SKM-1 treated with dmso at 0.1 percent for 144 hours (cell line): Measurements from ENCODE around the gene DNAI1.

ENCODE experiments used
- DNase-seq: peaks from one replicate; lab custom pipeline; 2025; ENCODE audit not compliant: unreplicated experiment; lab: John Stamatoyannopoulos, UW

DNAI1 gene

GRCh38 chr9:34486572-34486971 lies 28.0 kb downstream of the DNAI1 start:
- DNase-seq = no peak

DNA sequence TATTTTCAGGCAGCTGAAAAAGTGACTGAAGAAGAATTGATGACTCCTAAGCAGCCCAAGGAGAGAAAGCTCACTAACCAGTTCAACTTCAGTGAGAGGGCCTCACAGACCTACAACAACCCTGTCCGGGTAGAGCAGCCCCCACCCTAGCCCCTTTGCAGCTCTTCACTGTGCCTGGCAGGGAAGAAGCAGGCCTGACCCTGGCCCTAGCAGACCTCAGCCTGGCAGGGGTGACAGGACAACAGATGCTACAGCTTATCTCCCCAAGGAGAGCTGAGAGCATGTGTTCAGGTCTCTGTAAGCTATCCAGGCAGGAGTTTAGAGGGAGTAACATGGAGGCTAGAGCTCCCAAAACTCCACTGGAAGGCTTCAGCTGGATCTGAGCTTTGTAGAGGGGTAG lies 31.8 kb downstream of the DNAI1 start:
- no peak for DNase-seq

DNA sequence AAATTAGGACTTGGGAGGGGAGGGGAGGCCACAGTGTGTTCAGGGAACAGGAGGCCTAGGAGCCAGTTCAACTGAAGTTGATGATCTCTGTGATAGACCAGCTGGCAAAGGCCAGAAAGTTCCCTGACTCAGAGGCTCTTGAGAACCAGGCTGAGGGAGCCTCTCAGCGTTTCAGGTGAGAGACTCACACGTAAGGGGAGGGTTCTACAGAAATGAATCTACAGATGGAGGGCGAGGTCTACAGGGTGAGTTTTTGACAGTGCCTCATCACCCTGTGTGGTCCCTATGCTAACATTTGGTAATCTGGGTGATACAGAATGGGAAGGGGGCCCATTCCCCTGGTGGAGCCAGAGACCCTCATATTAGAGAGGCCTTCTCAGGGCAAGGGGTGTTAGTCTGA lies 32.2 kb downstream of the DNAI1 start:
- DNase-seq = no peak

GRCh38 chr9:34491596-34491995 lies 33.0 kb downstream of the DNAI1 start:
- no peak for DNase-seq

DNA sequence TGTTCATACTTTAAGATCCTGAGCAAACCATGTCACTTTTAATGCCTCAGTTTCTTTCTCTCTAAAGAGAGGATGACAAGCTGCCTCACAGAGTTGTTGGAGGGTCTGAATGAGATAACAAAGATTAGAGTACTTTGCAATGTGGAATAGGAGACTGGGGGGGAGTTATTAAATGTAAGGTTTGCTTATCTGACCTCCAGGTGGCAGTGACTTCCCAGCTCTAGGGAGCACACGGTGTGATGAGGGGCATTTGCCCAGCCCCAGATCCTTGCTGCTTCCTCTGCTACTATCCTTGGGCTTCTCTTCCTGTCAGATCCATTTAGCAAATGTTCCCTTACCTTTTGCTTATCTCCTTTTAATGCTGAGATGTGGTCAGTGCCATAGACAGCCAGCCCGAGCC lies 33.4 kb downstream of the DNAI1 start:
- no peak for DNase-seq

DNA sequence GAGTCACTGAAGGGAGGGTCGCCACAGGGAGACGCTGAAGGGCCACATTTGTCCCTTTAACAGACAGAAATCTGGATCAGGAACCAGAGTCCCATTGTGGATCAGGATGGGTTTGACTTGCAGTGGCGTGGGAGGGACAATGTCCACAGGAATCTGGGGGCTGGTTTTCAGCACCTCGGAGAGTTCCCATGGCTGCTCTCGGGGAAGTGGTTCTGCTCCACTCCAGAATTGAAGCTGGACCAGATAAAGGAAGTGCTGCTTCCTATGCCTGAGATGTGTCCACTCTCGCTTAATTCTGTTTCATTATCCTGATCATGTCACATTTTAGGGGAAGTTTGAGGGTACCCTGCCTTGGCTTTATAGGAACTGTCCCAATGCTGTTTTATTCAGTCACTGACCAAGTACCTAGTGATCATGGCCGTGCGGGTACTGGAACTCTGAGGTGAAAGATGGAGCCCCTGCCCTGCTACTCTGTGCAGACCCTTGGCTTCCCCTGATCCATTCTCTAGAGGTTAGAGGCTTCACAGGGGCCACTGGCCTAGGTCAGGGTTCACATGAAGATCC lies 35.4 kb downstream of the DNAI1 start:
- DNase-seq = no peak

DNA sequence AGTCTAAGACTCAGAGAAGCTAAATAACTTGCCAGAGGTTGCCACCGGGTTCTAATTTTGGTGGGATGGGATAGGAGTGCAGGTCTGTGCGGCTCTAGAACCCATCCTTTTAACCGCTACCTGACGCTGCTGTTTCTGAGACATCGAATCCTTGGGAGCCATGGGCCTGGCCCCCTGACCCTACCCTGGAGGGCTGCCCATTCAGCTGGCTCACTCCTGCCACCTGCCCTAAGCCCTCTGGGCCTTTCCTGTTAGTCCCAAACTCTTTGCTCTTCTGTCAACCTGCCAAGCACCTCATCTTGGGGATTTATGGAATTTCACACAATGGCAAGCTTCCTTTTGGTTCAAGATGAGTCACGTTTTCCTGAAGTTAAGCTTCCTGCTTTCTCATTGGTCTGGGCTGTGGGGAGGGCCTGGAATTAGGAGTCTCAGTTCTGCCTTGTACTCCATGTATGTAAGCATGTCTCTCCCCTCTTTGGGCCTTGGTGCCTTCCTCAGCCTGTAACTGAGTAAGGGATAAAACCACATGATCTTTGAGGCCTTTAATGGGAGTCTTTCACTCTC lies 37.6 kb downstream of the DNAI1 start:
- DNase-seq = no peak

DNA sequence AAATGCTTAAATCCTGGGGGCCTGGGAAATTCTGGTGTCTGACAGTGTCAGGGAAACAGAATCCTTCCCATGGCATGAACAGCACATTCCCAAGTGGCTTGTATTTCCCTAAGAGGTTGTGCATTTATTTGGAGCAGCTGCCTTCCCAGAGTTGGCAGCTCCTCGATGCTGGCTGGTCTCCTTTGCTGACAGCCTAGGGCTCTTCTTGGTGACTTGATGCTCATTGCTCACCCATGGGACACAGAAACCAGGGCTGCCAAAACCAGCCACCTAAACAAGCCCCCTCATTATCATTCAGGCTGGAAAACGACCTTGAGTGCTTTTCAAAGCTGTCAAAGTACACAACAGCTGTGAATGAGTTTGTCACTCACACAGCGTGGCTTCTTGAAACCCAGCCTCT lies 39.9 kb downstream of the DNAI1 start:
- DNase-seq = no peak

DNA sequence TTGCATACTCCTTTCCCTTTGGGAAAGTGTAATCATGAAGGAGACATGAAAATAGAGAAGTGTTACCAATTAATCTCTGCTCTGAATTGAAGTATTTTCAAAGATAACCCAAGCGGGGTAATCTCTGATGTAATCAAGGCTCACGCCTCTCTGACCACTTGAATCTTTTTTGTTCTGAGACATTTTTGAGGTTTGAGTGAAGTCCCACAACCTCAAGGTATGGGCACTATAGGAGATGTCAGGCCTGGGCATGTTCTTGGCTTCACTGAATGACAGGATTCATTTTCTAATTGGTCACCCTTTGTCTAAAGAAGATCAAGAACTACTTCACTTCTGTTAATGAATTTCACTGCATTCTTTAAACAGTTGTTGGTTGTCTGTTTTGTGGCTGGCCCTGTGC lies 40.5 kb downstream of the DNAI1 start:
- DNase-seq = no peak

DNA sequence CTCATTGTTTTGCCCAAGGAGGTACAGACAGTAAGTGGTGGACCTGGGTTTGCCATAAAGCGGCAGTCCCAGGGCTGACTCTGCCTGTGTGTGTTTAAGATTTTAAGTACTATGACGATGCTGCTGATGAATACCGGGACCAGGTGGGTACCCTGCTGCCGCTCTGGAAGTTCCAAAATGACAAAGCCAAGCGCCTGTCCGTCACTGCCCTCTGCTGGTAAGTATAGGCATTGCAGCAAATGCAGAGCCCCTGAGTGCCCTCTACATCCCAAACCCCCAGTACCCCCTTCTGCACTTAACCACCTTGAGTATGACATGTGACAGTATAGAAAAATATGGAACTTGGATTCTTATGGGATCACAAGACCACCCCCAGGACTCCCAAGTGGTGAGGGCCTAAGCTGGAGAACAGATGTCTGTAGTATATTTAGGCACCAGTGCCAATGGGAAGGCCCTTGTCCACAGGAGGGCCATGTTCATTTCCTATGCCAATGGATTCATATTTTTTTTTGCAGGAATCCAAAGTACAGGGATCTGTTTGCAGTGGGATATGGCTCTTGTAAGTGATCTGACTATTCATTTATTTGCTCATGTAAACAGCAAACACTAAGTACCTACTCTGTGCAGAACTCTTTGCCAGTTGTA lies 42.1 kb downstream of the DNAI1 start:
- peak; percentile 34 for DNase-seq

GRCh38 chr9:34501372-34501771 lies 42.8 kb downstream of the DNAI1 start:
- DNase-seq = no peak

DNA sequence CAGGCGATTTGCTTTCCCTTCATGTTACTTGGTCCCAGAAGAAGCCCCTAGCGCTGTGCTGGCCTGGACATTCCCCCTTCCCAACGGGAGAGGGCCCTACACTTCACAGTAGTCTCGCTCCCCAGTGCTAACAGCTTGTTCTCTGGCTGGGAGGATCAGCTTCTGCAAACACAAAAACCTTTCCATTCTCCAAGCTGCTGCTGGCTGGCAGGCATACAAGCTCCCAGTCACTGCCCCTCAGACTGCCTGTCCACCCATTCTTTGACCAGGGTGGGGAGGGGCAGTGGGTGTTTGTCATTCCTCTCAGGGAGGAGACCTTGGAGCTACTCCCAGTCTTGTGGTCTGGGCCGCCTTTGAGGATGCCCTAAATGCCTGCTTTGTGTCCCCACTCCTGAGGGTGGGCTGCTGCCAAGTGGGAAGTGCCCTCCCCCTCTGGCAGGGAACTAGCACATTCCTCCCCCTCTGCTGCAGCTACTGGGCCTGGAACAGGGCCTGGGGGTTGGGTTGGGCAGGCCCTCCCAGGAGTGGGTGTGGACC lies 43.4 kb downstream of the DNAI1 start:
- no peak for DNase-seq

- DNase-seq = no peak
Measured at GRCh38 chr9:34502471-34502870, 43.9 kb downstream of the DNAI1 start.

GRCh38 chr9:34502891-34503290 lies 44.3 kb downstream of the DNAI1 start:
- no peak for DNase-seq

GRCh38 chr9:34503406-34503805 lies 44.8 kb downstream of the DNAI1 start:
- no peak for DNase-seq

GRCh38 chr9:34505370-34506120 lies 46.9 kb downstream of the DNAI1 start:
- no peak for DNase-seq

DNA sequence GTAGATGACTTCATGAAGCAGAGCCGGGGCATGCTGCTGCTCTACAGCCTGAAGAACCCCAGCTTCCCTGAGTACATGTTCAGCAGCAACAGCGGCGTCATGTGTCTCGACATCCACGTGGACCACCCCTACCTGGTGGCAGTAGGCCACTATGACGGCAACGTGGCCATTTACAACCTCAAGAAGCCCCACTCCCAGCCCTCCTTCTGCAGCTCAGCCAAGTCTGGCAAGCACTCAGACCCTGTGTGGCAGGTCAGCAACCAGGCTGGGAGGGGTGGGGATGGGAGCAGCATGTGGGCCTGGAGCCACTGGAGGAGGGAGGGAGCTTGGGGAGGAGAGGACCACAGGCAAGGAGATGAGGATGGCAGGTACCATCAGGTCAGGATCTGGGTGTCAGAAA lies 48.0 kb downstream of the DNAI1 start:
- no peak for DNase-seq

DNA sequence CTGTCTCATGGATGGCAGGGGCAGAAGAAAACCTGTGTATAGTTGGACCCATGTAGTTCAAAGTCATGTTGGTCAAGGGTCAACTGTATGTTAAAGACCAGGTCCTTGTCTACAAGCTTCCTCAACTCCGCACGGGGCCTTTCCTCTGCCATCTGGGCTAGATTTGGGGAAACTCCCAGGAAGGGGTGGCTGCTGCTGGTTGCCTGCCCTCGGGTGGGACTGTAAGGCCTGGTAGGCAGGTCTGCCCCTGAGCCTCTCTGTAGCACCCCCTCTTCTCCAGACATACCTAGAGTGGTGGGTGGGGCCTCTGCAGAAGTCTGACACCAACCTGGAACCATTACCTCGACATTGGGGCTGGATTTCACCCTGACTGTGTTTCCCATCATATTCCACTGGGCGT lies 49.0 kb downstream of the DNAI1 start:
- DNase-seq = no peak

DNA sequence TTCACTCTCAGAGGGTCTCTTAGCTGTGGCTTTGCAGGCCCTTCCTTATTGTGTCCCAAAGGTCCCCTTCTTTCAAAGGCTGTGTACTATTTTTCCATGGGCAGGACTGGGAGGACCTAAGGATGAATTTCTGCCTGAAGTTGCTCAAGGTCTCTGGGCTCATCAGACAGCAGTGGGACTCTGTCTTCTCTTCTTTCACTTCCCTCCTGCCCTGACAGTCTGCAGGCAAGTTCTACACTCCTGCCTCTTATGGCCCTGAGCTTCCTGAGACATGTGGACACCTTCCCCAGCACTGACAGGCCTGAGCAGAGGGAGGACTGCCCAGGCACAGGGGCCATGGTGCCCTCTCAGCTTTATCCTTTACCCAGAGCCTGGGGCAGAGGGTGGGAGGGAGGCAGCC lies 49.4 kb downstream of the DNAI1 start:
- no peak for DNase-seq

DNA sequence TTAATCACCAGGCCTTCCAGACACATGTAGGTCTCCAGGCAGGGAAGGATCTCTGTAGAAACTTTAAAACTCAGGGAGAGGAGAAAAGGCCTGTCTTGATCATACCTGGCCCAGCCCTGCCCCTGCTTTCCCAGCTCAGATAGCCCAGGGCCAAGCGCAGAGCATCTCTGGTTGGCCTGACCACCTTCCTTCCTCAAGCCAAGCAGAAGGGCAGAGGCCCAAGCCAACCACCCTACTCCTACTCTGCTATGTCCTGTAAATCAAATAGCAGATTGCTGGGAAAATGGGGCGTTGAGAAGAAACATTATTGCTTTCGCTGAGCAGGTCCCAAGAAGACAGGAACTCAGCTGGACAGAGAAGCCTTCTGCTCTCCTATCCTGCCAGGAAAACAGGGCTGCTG lies 49.9 kb downstream of the DNAI1 start:
- DNase-seq = no peak

GRCh38 chr9:34508951-34509350 lies 50.3 kb downstream of the DNAI1 start:
- no peak for DNase-seq
